IPS-18c (cell line): Measurements from ENCODE around the gene ANKRD13A.

Experiments
- H3K4me3 ChIP-seq: 2 replicates; pipeline ENCODE4 v1.7.0; 2013; ENCODE audit warnings: low read depth, mild to moderate bottlenecking, low read length, moderate library complexity; ENCODE audit not compliant: insufficient read depth
- H3K9me3 ChIP-seq: one replicate; pipeline ENCODE4 v1.6.1; 2013; ENCODE audit warnings: mild to moderate bottlenecking, low read length, moderate library complexity; ENCODE audit not compliant: control insufficient read depth, insufficient read depth

ANKRD13A gene

GRCh38 chr12:109998904-109999648 is at the start of gene ANKRD13A:
Gene ANKRD13A, plus strand, starts transcription at chr12:109999430. Its CDS starts 259 bp downstream, at chr12:109999689.
- Histone ChIP-seq H3K4me3 (peak within 1 kb of the TSS; percentile 81), H3K9me3 (no peaks in the 10 kb centered on the region)

DNA sequence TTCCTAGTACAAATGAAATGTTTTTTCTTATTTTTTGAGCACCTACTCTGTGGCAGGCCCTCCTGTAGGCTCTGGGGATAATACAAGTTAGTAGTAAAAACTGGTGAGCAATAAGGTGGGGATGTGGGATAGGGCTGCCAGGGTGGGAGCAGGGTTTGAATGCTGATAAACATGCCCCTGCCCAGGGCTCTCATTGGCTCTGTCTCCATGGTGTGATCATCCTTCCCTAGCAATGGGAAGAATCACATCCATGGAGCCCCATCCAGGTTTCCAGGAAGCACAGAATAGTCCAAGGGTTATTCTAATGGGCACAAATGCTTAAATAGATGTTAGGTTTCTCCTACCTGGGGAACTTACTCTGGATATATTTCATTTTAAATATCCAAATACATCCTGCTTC is 48.6 kb upstream of the ANKRD13A start:
- no peak overlapping the region for H3K4me3 ChIP-seq

DNA sequence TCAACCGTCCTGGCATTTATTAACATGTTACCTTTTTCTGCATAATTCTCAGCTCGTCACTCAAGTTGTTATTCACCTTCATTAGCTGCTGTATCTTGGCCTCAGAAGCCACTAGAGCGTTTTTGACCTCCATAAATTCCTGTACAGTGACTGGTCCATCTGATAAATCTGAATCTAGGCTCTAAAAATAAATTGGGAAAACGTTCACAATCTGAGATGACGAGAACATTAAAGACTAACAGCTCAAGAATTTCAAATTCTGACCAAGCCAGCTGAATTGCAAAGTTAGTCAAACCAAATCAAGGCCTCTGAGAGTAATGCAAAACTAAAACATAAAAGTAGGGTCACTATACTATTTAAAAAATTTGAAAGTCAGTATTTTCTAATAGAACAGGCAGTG is 48.1 kb upstream of the ANKRD13A start:
- Histone ChIP-seq H3K4me3 (no peak overlapping the region), H3K9me3 (no peaks in the 10 kb centered on the region)

More for the DNA sequence above, 48.6 kb upstream of the ANKRD13A start:
- H3K9me3 ChIP-seq, result no peaks in the 10 kb centered on the region

DNA sequence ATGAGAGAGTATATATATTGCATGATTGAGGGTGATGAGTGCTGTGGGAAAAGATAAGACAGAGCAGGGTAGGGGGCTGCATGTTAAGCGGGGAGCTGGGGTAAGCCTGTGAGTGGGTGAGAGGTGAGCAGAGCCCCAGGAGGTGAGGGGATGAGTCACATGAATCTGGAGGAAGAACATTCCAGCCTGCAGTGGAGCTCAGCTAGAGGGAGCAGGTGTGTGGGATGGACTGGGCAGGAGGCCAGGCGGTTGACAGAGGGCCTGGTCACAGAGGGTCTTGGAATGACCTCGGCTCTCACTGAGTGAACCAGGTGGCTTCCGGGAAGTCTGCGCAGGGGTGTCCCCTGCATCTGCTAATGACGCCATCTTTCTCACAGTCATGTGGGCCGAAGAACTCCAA is 47.5 kb upstream of the ANKRD13A start:
- H3K4me3 ChIP-seq, result no peak overlapping the region
- H3K9me3 ChIP-seq, result no peaks in the 10 kb centered on the region

- no peak overlapping the region for H3K4me3 ChIP-seq
- H3K9me3 ChIP-seq, result no peaks in the 10 kb centered on the region
Observed at GRCh38 chr12:109952160-109952858, 46.9 kb upstream of the ANKRD13A start.

- H3K4me3 ChIP-seq, result no peak overlapping the region
Observed at GRCh38 chr12:109952873-109953272, 46.4 kb upstream of the ANKRD13A start.

GRCh38 chr12:109953656-109954055 is 45.6 kb upstream of the ANKRD13A start:
- Histone ChIP-seq H3K9me3 (no peaks in the 10 kb centered on the region), H3K4me3 (no peak overlapping the region)

More at GRCh38 chr12:109952873-109953272, 46.4 kb upstream of the ANKRD13A start:
- no peaks in the 10 kb centered on the region for H3K9me3 ChIP-seq

GRCh38 chr12:109958374-109958773 is 40.9 kb upstream of the ANKRD13A start:
- Histone ChIP-seq H3K4me3 (no peak overlapping the region), H3K9me3 (no peaks in the 10 kb centered on the region)

GRCh38 chr12:109959411-109960093 is 39.7 kb upstream of the ANKRD13A start:
- H3K4me3 ChIP-seq, result no peak overlapping the region
- no peaks in the 10 kb centered on the region for H3K9me3 ChIP-seq

- Histone ChIP-seq H3K4me3 (no peak overlapping the region), H3K9me3 (no peaks in the 10 kb centered on the region)
Observed at GRCh38 chr12:109961201-109961600, 38.0 kb upstream of the ANKRD13A start.

DNA sequence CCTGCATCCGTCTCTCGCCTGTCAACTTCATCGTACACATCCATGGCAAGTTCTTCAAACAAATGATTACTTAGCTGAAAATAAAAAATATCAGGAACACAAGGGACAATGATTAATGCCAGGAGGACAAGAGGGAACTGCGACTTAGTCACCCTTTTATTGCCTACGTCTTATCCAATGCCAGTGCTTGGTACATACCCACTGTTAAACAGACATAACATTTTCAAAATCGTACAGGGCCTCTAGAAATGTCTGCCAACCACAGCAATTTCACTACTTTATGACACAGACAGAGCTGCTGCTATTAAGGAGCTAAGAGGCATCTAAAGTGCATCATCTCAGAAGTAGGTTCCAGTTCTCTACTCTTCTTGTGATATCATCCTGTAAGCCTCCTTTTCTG is 37.6 kb upstream of the ANKRD13A start:
- H3K4me3 ChIP-seq, result no peak overlapping the region
- no peaks in the 10 kb centered on the region for H3K9me3 ChIP-seq

DNA sequence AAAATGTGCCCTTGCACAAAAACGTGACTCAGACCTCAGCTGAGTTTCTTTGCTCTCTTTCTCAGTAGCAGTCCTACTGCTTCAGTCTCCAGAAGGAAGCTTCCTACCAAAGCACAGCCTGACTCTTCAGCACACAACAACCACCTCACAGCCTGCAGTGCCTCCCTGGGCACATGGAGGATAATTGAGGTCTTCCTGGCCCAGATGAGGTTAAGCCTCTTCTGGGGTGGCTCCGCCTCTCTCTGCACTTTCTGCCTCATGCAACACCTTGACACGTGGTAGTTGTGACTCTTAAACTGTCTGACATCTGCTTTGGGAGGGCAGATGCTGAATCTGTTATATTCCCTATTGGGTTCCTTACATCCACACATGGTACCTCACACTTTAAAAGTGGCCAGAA is 36.8 kb upstream of the ANKRD13A start:
- Histone ChIP-seq H3K4me3 (no peak overlapping the region), H3K9me3 (no peaks in the 10 kb centered on the region)

DNA sequence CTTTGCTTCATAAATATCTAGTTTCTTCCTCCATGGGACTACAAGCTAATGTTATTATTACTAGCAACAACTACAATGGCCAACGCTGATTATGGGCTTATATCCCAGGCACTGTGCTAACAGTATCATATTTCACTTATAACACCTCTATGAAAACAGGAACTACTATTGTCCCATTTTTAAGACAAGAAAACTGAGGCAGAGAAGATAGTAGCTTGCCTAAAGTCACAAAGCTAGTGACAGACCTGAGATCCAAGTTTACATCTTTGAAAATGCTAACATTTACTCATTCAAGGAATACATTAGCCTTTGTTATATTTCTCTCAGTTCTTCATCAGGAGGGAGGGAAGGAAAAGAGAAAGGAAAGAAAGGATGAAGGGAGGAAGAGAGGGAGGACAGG is 35.9 kb upstream of the ANKRD13A start:
- Histone ChIP-seq H3K9me3 (no peaks in the 10 kb centered on the region), H3K4me3 (no peak overlapping the region)

DNA sequence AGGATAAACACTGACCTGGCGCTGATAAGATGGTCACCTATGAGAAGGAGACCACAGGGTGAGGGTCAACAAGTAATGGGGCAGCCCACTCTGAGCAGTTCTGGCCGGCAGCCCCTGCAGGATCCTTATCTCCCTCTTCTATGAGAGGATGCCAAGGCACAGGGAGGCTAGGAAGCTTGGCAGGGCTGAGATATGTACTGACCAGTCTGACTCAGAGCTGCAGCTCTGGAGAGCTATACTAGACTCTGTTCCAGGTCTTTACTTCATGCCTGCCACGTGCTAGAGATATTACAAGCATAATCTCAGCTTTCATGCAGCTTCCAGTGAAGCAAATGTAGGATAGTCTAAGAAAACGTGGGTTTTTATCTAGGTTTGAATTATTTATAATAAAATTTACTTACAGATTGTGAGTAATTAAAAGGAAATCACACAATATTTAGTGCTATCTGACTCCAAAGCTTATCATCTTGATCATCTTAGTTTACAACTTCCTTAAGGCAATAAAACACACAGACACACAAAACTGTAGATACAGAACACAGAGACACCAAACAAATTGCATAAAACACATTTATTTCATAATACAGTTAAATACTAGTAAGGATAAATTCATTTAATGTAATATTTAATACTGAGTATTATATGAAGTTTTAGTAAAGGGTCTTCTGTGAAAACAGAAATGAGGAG is 35.3 kb upstream of the ANKRD13A start:
- no peak overlapping the region for H3K4me3 ChIP-seq
- H3K9me3 ChIP-seq, result no peaks in the 10 kb centered on the region

GRCh38 chr12:109966546-109966945 is 32.7 kb upstream of the ANKRD13A start:
- no peak overlapping the region for H3K4me3 ChIP-seq
- no peaks in the 10 kb centered on the region for H3K9me3 ChIP-seq

GRCh38 chr12:109967383-109968031 is 31.7 kb upstream of the ANKRD13A start:
- H3K4me3 ChIP-seq, result no peak overlapping the region
- no peaks in the 10 kb centered on the region for H3K9me3 ChIP-seq

DNA sequence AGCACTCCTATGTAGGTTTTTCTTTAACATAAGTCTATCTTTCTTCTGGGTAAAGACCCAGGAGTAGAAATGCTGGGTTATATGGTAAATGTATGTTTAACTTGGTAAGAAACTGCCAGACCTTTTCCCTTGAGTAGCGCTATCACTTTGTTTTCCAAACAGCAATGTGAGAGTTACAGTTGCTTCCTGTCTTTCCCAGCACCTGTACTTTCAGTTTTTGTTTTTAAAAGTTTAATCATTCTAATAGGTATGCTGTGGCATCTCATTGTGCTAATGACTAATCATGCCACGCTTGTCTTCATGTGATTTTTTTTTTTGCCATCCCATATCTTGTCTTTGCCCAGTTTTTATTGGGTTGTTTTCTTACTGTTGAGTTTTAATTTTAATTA is 31.2 kb upstream of the ANKRD13A start:
- H3K4me3 ChIP-seq, result no peak overlapping the region
- H3K9me3 ChIP-seq, result no peaks in the 10 kb centered on the region
